H1 (cell line): Measurements from ENCODE around the gene ATP2B1. TPM values are rescaled to one million over a fixed set of nuclear protein-coding genes. Genes with fewer than 3 reads are reported as not detected.

Experiments used
- CTCF ChIA-PET: fragments of 300-600 bp; sonication (Branson Sonifier 250); formaldehyde crosslinking; loops from one replicate; lab custom pipeline; 2021; ENCODE audit not compliant: partially characterized antibody; lab: Charles Lee
- POLR2A ChIA-PET: fragments of 300-600 bp; sonication (Branson Sonifier 250); formaldehyde crosslinking; loops from one replicate; lab custom pipeline; 2021; ENCODE audit warnings: inconsistent platforms; ENCODE audit not compliant: partially characterized antibody; lab: Charles Lee
- DNase-seq, 2 experiments: peaks; one replicate each; pipeline versions ENCODE4 v3.0.0 to v3.0.0-alpha.2; 2010 to 2022; ENCODE audit warnings: low spot score in 2 of 2, low read depth in 1 of 2, mixed read lengths in 1 of 2
- FAIRE-seq: peaks from 2 replicates; lab custom pipeline; 2011; peaks lifted over from hg19 to GRCh38; lab: Jason Lieb, UNC
- H2AFZ ChIP-seq: 2 replicates; pipeline ENCODE4 v1.8.1; 2012; ENCODE audit warnings: low read length, inconsistent platforms
- H2AK5ac ChIP-seq: 2 replicates; pipeline ENCODE4 v1.6.1; 2013; ENCODE audit warnings: low read depth, low read length
- H2BK120ac ChIP-seq: replicated peaks from 2 replicates; pipeline ENCODE3; 2013; ENCODE audit warnings: low read depth, low read length, inconsistent platforms
- H2BK12ac ChIP-seq: 2 replicates; pipeline ENCODE4 v1.6.1; 2013; ENCODE audit warnings: low read depth, low read length
- H2BK15ac ChIP-seq: 2 replicates; pipeline ENCODE4 v1.6.1; 2013; ENCODE audit warnings: low read length
- H2BK20ac ChIP-seq: 2 replicates; pipeline ENCODE4 v1.6.1; 2013; ENCODE audit warnings: low read length
- H2BK5ac ChIP-seq: 2 replicates; pipeline ENCODE4 v1.6.1; 2013; ENCODE audit warnings: low read depth, low read length
- H3K14ac ChIP-seq: 2 replicates; pipeline ENCODE4 v1.6.1; 2013; ENCODE audit warnings: inconsistent platforms; ENCODE audit not compliant: insufficient read length
- H3K18ac ChIP-seq: 2 replicates; pipeline ENCODE4 v1.6.1; 2013; ENCODE audit warnings: low read length; ENCODE audit errors: extremely low read depth
- H3K23ac ChIP-seq: 2 replicates; pipeline ENCODE4 v1.6.1; 2013; ENCODE audit warnings: inconsistent platforms; ENCODE audit not compliant: insufficient read length
- H3K23me2 ChIP-seq: 2 replicates; pipeline ENCODE4 v1.6.1; 2013; ENCODE audit warnings: low read depth, low read length
- H3K27ac ChIP-seq: 2 replicates; pipeline ENCODE4 v1.6.1; 2011; ENCODE audit warnings: low read depth, low read length, inconsistent platforms
- H3K27me3 ChIP-seq, 4 experiments: replicated peaks in 1 of 4; 1 replicate in 1 of 4; 2 replicates in 3 of 4; pipeline versions ENCODE4 v1.6.1 to v1.8.1; 2011 to 2013; ENCODE audit warnings: low read length in 3 of 4, mild to moderate bottlenecking in 3 of 4, inconsistent platforms in 2 of 4, mixed read lengths in 2 of 4, moderate library complexity in 1 of 4; ENCODE audit not compliant: control insufficient read depth in 3 of 4, insufficient read depth in 3 of 4; ENCODE audit errors: extremely low read depth in 1 of 4
- H3K36me3 ChIP-seq, 4 experiments: 2 replicates each; pipeline versions ENCODE4 v1.6.1 to v1.8.1; 2011 to 2013; ENCODE audit warnings: mild to moderate bottlenecking in 4 of 4, low read length in 3 of 4, moderate library complexity in 2 of 4, control low read depth in 1 of 4, inconsistent platforms in 1 of 4; ENCODE audit not compliant: insufficient read depth in 4 of 4, control insufficient read depth in 2 of 4
- H3K4ac ChIP-seq: replicated peaks from 2 replicates; pipeline ENCODE3; 2013; ENCODE audit warnings: low read length, low read depth, mixed read lengths, inconsistent platforms; ENCODE audit not compliant: insufficient read length
- H3K4me1 ChIP-seq, 4 experiments: replicated peaks in 1 of 4; 1 replicate in 1 of 4; 2 replicates in 3 of 4; pipeline versions ENCODE4 v1.6.1 to v1.8.1; 2011 to 2013; ENCODE audit warnings: low read length in 3 of 4, inconsistent platforms in 2 of 4, mixed read lengths in 1 of 4; ENCODE audit not compliant: insufficient read depth in 4 of 4, control insufficient read depth in 3 of 4
- H3K4me2 ChIP-seq, 2 experiments: 2 replicates each; pipeline versions ENCODE4 v1.6.1 to v1.8.1; 2011 to 2013; ENCODE audit warnings: low read depth in 2 of 2, low read length in 2 of 2, control low read depth in 1 of 2, inconsistent platforms in 1 of 2, mild to moderate bottlenecking in 1 of 2; ENCODE audit not compliant: insufficient read depth in 1 of 2
- H3K4me3 ChIP-seq, 4 experiments: fragments of 200-600, 300-600 bp in 1 of 4; sonication (generic), shearing (Covaris generic), sonication (Bioruptor Twin) in 1 of 4; 2 replicates each; pipeline versions ENCODE4 v1.5.1 to v1.8.1; 2011 to 2016; ENCODE audit warnings: low read length in 4 of 4, low read depth in 3 of 4, control low read depth in 2 of 4, inconsistent platforms in 2 of 4, mild to moderate bottlenecking in 2 of 4, mixed read lengths in 1 of 4, moderate library complexity in 1 of 4; ENCODE audit not compliant: insufficient read depth in 2 of 4; ENCODE audit errors: extremely low read depth in 1 of 4
- H3K56ac ChIP-seq: replicated peaks from 2 replicates; pipeline ENCODE3; 2013; ENCODE audit warnings: low read depth, mild to moderate bottlenecking, mixed read lengths, low read length, inconsistent platforms; ENCODE audit not compliant: insufficient read length
- H3K79me1 ChIP-seq: 2 replicates; pipeline ENCODE4 v1.6.1; 2013; ENCODE audit warnings: low read depth, low read length, control low read depth
- H3K79me2 ChIP-seq, 2 experiments: 2 replicates each; pipeline versions ENCODE4 v1.6.1 to v1.8.1; 2012 to 2013; ENCODE audit warnings: low read length in 2 of 2, mild to moderate bottlenecking in 2 of 2, inconsistent platforms in 1 of 2; ENCODE audit not compliant: insufficient read depth in 2 of 2, control insufficient read depth in 1 of 2
- H3K9ac ChIP-seq, 4 experiments: replicated peaks in 1 of 4; 1 replicate in 1 of 4; 2 replicates in 3 of 4; pipeline versions ENCODE4 v1.6.1 to v1.8.1; 2011 to 2013; ENCODE audit warnings: low read depth in 3 of 4, low read length in 3 of 4, control low read depth in 2 of 4, mild to moderate bottlenecking in 2 of 4, moderate library complexity in 2 of 4, inconsistent platforms in 1 of 4; ENCODE audit errors: extremely low read depth in 1 of 4
- H3K9me3 ChIP-seq, 2 experiments: 2 replicates each; pipeline versions ENCODE4 v1.6.1 to v1.8.1; 2012 to 2013; ENCODE audit warnings: mild to moderate bottlenecking in 2 of 2, moderate library complexity in 2 of 2, control low read depth in 1 of 2, inconsistent platforms in 1 of 2, low read depth in 1 of 2, low read length in 1 of 2, mixed read lengths in 1 of 2; ENCODE audit not compliant: insufficient read depth in 2 of 2
- H4K20me1 ChIP-seq, 2 experiments: replicated peaks in 1 of 2; 2 replicates each; pipeline versions ENCODE3 to v1.8.1; 2011 to 2013; ENCODE audit warnings: inconsistent platforms in 2 of 2, low read length in 2 of 2, mild to moderate bottlenecking in 1 of 2; ENCODE audit not compliant: insufficient read depth in 2 of 2, control insufficient read depth in 1 of 2
- H4K5ac ChIP-seq: 2 replicates; pipeline ENCODE4 v1.6.1; 2013; ENCODE audit warnings: low read length, low read depth, mixed read lengths, inconsistent platforms; ENCODE audit not compliant: insufficient read length
- H4K8ac ChIP-seq: 2 replicates; pipeline ENCODE4 v1.8.0; 2013; ENCODE audit warnings: mild to moderate bottlenecking, moderate library complexity, low read length, inconsistent platforms; ENCODE audit not compliant: insufficient read depth; ENCODE audit errors: extremely low read depth
- H4K91ac ChIP-seq: replicated peaks from 2 replicates; pipeline ENCODE3; 2013; ENCODE audit warnings: low read length, mixed read lengths, inconsistent platforms; ENCODE audit not compliant: insufficient read length
- ATF3 ChIP-seq: IDR thresholded peaks from 2 replicates; pipeline ENCODE4 v1.6.1; 2011; ENCODE audit warnings: low read depth, mild to moderate bottlenecking, low read length; ENCODE audit not compliant: insufficient read depth
- BCL11A ChIP-seq, 2 experiments: IDR thresholded peaks; one replicate each; pipeline ENCODE4 v1.6.1; 2011; ENCODE audit warnings: low read depth in 2 of 2, low read length in 2 of 2, mild to moderate bottlenecking in 2 of 2
- CBX8 ChIP-seq: fragments of 300-800, 300-1000 bp; sonication (generic); IDR thresholded peaks from 2 replicates; pipeline ENCODE4 v1.7.1; 2016; ENCODE audit warnings: low read depth, low read length, borderline replicate concordance
- GABPA ChIP-seq: IDR thresholded peaks from 2 replicates; pipeline ENCODE4 v1.6.1; 2011; ENCODE audit warnings: mild to moderate bottlenecking, low read length, moderate library complexity, borderline replicate concordance; ENCODE audit not compliant: insufficient read depth
- KDM4A ChIP-seq: IDR thresholded peaks from one replicate; pipeline ENCODE4 v1.7.1; 2012; ENCODE audit warnings: low read depth, mild to moderate bottlenecking, moderate library complexity, low read length, inconsistent platforms; ENCODE audit not compliant: severe bottlenecking
- MAX ChIP-seq: IDR thresholded peaks from 2 replicates; pipeline ENCODE4 v1.6.1; 2012; ENCODE audit warnings: inconsistent platforms
- RBBP5 ChIP-seq: IDR thresholded peaks from 2 replicates; pipeline ENCODE4 v1.7.1; 2012; ENCODE audit warnings: low read depth, mild to moderate bottlenecking, inconsistent platforms, low read length, moderate library complexity, borderline replicate concordance
- SAP30 ChIP-seq: fragments of 300-600 bp; sonication (generic); IDR thresholded peaks from 2 replicates; pipeline ENCODE4 v1.7.1; 2012; ENCODE audit warnings: low read length, moderate library complexity, mild to moderate bottlenecking, inconsistent platforms; ENCODE audit not compliant: insufficient read depth, insufficient replicate concordance
- SIRT6 ChIP-seq: IDR thresholded peaks from one replicate; pipeline ENCODE4 v1.7.1; 2012; ENCODE audit warnings: low read length, inconsistent platforms
- SIX5 ChIP-seq: IDR thresholded peaks from 2 replicates; pipeline ENCODE4 v1.6.1; 2011; ENCODE audit warnings: mild to moderate bottlenecking, low read depth, low read length
- SP2 ChIP-seq: IDR thresholded peaks from 2 replicates; pipeline ENCODE4 v1.6.1; 2012; ENCODE audit warnings: mild to moderate bottlenecking, low read length, inconsistent platforms
- SP4 ChIP-seq: IDR thresholded peaks from 2 replicates; pipeline ENCODE4 v1.6.1; 2012; ENCODE audit warnings: low read length, inconsistent platforms
- TCF12 ChIP-seq: IDR thresholded peaks from 2 replicates; pipeline ENCODE4 v1.6.1; 2011; ENCODE audit warnings: low read depth, mild to moderate bottlenecking, low read length
- TEAD4 ChIP-seq: IDR thresholded peaks from 2 replicates; pipeline ENCODE4 v1.6.1; 2012; ENCODE audit warnings: low read depth, low read length, inconsistent platforms, mixed read lengths
- WGBS, 2 experiments: shearing (Covaris generic) in 1 of 2; methylation state at CpG; one replicate each; pipeline versions ENCODE4 v1.1.6 to v1.1.7; 2013 to 2015; ENCODE audit warnings: low lambda C conversion rate in 2 of 2, mixed read lengths in 2 of 2, inconsistent platforms in 1 of 2, low coverage in 1 of 2, missing lambda C conversion rate in 1 of 2; ENCODE audit not compliant: insufficient replicate concordance in 2 of 2, insufficient coverage in 1 of 2, insufficient read length in 1 of 2; ENCODE audit errors: extremely low coverage in 1 of 2, missing lambda C conversion rate in 1 of 2; 5-methylcytosine and 5-hydroxymethylcytosine counted together
- polyA plus RNA-seq, 7 experiments: library from polyadenylated mRNA; depleted of rRNA in 3 of 7; stranded (reverse) in 5 of 7; unstranded in 2 of 7; fragments of >200 nt in 5 of 7; fragments of 200-250 nt in 2 of 7; gene quantifications; 1 replicate in 5 of 7; 2 replicates in 1 of 7; 4 replicates in 1 of 7; pipeline versions ENCODE4 v1.2.1 to v1.2.3, GENCODE V29; 2011 to 2013; ENCODE audit warnings: missing spikeins in 2 of 7, mixed read lengths in 2 of 7
- total RNA-seq: library from RNA; stranded (reverse); fragmentation: NEBNext Ultra II Directional; extraction: Animal tissue kit (Norgen Biotek cat#: 25700); gene quantifications from 2 replicates; pipeline ENCODE4 v1.2.1, GENCODE V29; 2021

ATP2B1 gene
- total and polyA plus RNA-seq, 2 of the 8 experiments (the other 6 are each of a cell fraction or from before 2014, with no cell fraction given): 4.3 to 32.0 TPM

GRCh38 chr12:89542236-89542635 is 166.4 kb downstream of the ATP2B1 start:
- FAIRE-seq: no peak
- Histone ChIP-seq H3K4me1 (no peaks in the 10 kb centered on the region; a peak in 1 of 7 replicates), H3K36me3 (no peaks in the 10 kb centered on the region), H2BK12ac (no peak overlapping the region), H3K27me3 (no peaks in the 10 kb centered on the region), H3K4me2 (no peak overlapping the region), H4K8ac (no peak overlapping the region), H3K79me1 (no peaks in the 10 kb centered on the region), H3K18ac (no peak overlapping the region), H3K27ac (no peak overlapping the region), H3K4ac (no peak overlapping the region), H3K56ac (no peak overlapping the region), H3K23me2 (no peaks in the 10 kb centered on the region), H4K5ac (no peak overlapping the region), H3K79me2 (no peaks in the 10 kb centered on the region), H2BK120ac (no peak overlapping the region), H3K23ac (no peak overlapping the region), H4K20me1 (no peaks in the 10 kb centered on the region), H3K9me3 (no peaks in the 10 kb centered on the region), H2BK5ac (no peak overlapping the region), H2BK15ac (no peak overlapping the region), H3K9ac (no peak overlapping the region), H2AFZ (no peak overlapping the region), H2BK20ac (no peak overlapping the region), H4K91ac (no peak overlapping the region), H3K14ac (no peak overlapping the region), H3K4me3 (no peak overlapping the region), H2AK5ac (no peak overlapping the region)
- WGBS, 2 experiments: 75% methylated on average over 2 of the region's 2 CpGs; no CpG with 5 or more reads in 1 of the 2 experiments
- DNase-seq: no peak
- POLR2A ChIA-PET: no interaction called here
- CTCF ChIA-PET: interaction anchor here (0.6 to 1.8 kb wide), 15 partner anchors 8 to 733 kb away, joined by 3 to 8 read pairs (median 3); no protein-coding TSS in a partner anchor
- TF ChIP-seq MAX: no peak
- TF ChIP-seq TEAD4: no peak
- no peak for TF ChIP-seq BCL11A (IDR thresholded peaks at IDR 0.05; ENCODE audit: low read depth in 2 of 2, low read length in 2 of 2)
- TF ChIP-seq ATF3: no peak
- TF ChIP-seq TCF12: no peak
- TF ChIP-seq SIX5: no peak
- TF ChIP-seq CBX8: no peak
- no peak for TF ChIP-seq SIRT6
- TF ChIP-seq RBBP5: no peak
- TF ChIP-seq GABPA: no peak
- TF ChIP-seq SP2: no peak
- TF ChIP-seq SP4: no peak
- no peak for TF ChIP-seq SAP30
- no peak for TF ChIP-seq KDM4A
